Spinal cord (tissue), 10 donors: ENCODE measurements around the gene EPN1. TPM values are rescaled to one million over a fixed set of nuclear protein-coding genes. Genes with fewer than 3 reads are reported as not detected.
"Not testable (repeated sequence)": the region's sequence is repeated elsewhere in the genome, so short reads cannot be mapped to it uniquely, and the experiment has no call there.

Source experiments
- DNase-seq, 6 donors: peaks; one replicate each; pipeline versions ENCODE4 v3.0.0 to v3.0.0-alpha.2; 2013 to 2015; ENCODE audit warnings: low spot score in 6 of 6, low read depth in 4 of 6
- H3K27ac ChIP-seq: one replicate; pipeline ENCODE4 v1.5.1; 2013; ENCODE audit warnings: low read depth, low read length, control low read depth
- H3K27me3 ChIP-seq: one replicate; pipeline ENCODE4 v1.6.1; 2013; ENCODE audit warnings: low read length; ENCODE audit not compliant: control insufficient read depth, insufficient read depth
- H3K36me3 ChIP-seq: one replicate; pipeline ENCODE4 v1.6.1; 2013; ENCODE audit warnings: low read length; ENCODE audit not compliant: control insufficient read depth, insufficient read depth
- H3K4me1 ChIP-seq: one replicate; pipeline ENCODE4 v1.6.1; 2013; ENCODE audit warnings: low read length; ENCODE audit not compliant: control insufficient read depth, insufficient read depth
- H3K4me3 ChIP-seq: one replicate; pipeline ENCODE4 v1.5.1; 2013; ENCODE audit warnings: low read depth, low read length, control low read depth
- H3K9me3 ChIP-seq: one replicate; pipeline ENCODE4 v1.6.1; 2013; ENCODE audit warnings: low read length; ENCODE audit not compliant: control insufficient read depth, insufficient read depth
- WGBS: methylation state at CpG from one replicate; pipeline ENCODE4 v1.1.5; 2013; ENCODE audit warnings: missing lambda C conversion rate; ENCODE audit not compliant: insufficient coverage; 5-methylcytosine and 5-hydroxymethylcytosine counted together
- polyA plus RNA-seq, 2 donors: library from polyadenylated mRNA; unstranded; fragments of 120-200 nt; gene quantifications; one replicate each; pipeline ENCODE4 v1.2.1, GENCODE V29; 2013; ENCODE audit not compliant: insufficient read length in 2 of 2
- small RNA-seq: library from RNA; depleted of rRNA; stranded (forward); fragments of <200 nt; gene quantifications from one replicate; pipeline ENCODE3, GENCODE V24; 2014; ENCODE audit warnings: low replicate concordance
- total RNA-seq, 2 donors: library from RNA; depleted of rRNA in 1 of 2; stranded (reverse); fragments of 120-200 nt in 1 of 2; fragments of >200 nt in 1 of 2; gene quantifications; one replicate each; pipeline versions ENCODE4 v1.2.3 to v1.2.4, GENCODE V29; 2013 to 2014
- donor health status: healthy.

EPN1 gene
- total and polyA plus RNA-seq, 4 donors = 31.3 to 192 (median 111) TPM

DNA sequence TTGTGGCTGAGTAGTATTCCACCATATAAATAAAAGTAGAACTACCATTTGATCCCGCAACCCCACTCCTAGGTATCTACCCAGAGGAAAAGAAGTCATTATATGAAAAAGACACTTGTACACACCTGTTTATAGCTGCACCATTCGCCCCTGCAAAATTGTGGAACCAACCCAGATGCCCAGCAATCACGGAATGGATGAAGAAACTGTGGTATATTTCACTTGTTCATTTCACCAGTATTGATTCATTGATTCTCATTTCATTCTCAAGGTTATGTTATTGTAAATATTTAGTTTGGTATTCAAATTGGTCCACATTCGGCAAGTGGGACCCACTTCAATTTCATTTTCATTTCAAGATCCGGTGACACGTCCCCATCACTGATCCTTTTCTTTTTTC lies 75.7 kb downstream of the EPN1 start:
- WGBS = no CpG with 5 or more reads among the region's 6 CpGs
- DNase-seq = no peak
- Histone ChIP-seq H3K4me3 (no peak overlapping the region), H3K27me3 (no peaks in the 10 kb centered on the region), H3K9me3 (no peaks in the 10 kb centered on the region), H3K27ac (no peak overlapping the region), H3K36me3 (no peaks in the 10 kb centered on the region), H3K4me1 (no peaks in the 10 kb centered on the region)

DNA sequence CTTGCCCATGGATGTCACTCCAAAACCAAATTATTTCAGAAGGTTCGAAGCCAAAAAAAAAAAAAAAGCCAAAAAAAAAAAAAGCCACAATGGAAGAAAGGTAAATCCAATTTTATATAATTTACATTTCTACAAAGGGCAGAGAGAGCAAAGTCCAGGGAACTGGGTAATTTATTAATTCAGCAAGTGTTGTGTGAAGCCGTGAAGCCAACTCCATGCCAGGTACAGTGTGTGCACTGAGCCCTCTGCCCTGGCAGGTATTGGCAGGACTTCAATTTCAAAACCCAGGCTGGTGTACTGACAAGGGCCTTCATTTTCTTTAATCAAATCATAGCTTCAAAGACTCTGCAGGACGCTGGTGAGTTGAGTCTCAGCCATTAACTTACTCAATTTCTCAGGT lies 78.4 kb downstream of the EPN1 start:
- no peak overlapping the region for H3K27ac ChIP-seq
- no peaks in the 10 kb centered on the region for H3K27me3 ChIP-seq
- H3K9me3 ChIP-seq = no peaks in the 10 kb centered on the region
- 100% methylated on average over 1 of the region's 3 CpGs for WGBS
- no peak overlapping the region for H3K4me3 ChIP-seq
- no peak for DNase-seq
- H3K36me3 ChIP-seq = no peaks in the 10 kb centered on the region
- no peaks in the 10 kb centered on the region for H3K4me1 ChIP-seq

DNA sequence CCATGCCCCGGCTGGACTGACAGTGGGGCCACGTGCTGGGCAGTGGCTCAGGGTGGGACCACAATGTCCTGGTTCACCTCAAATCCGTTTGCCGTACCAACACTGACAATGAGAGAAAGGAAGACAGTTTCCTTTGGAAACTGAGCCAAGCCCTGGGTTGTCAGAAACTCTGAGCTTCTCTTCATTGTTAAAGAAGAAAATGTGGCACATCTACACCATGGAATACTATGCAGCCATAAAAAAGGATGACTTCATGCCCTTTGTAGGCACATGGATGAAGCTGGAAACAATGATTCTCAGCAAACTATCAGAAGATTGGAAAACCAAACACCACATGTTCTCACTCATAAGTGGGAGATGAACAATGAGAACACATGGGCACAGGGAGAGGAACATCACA lies 81.8 kb downstream of the EPN1 start:
- not testable (repeated sequence) for H3K4me1 ChIP-seq, H3K27ac ChIP-seq, H3K27me3 ChIP-seq, H3K36me3 ChIP-seq, DNase-seq, H3K9me3 ChIP-seq, H3K4me3 ChIP-seq
- WGBS = 77% methylated on average over 4 of the region's 4 CpGs

DNA sequence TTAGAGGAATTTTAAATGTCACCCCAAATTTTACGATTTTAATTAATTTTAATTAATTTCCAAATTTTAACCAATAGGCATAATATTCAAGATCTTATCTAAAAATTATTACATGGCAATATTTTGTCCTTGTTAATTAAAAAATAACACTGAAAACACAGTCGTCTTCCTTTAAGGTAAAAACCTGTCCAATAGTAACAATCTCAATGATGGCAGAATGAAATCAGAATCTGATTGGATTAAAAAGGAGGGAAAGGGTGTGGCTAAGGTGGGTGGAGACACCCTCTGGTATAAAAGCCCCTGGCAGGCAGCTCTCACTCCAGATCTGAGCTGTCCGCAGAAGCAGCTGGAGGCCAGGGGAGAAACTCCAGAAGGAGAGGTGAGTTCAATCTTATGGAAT lies 83.8 kb downstream of the EPN1 start, which contains the start of gene RFPL4A:
RFPL4A (plus strand) TSS at position 301 of the 400 bp plus-strand sequence. CDS start 2,704 bp downstream, outside the sequence.
- H3K36me3 ChIP-seq, H3K27ac ChIP-seq, H3K27me3 ChIP-seq, H3K4me3 ChIP-seq, H3K9me3 ChIP-seq, H3K4me1 ChIP-seq, DNase-seq: not testable (repeated sequence)
- 83% methylated on average over 1 of the region's 3 CpGs for WGBS

Small RNA genes within 50 kb of the gene (small RNA-seq; reads per million reads assigned to genes)
- not detected for gene AC010525.2

Other genes starting within 250 kb of the EPN1 start
- 1 to 10 TPM; 4.0 to 5.2 TPM for gene SHISA7, start 231.9 kb upstream of the EPN1 start, total RNA-seq
- 10 to 100 TPM; 29.1 to 35.6 TPM for gene SHISA7, start 231.9 kb upstream of the EPN1 start, polyA plus RNA-seq
- gene ISOC2, start 213.6 kb upstream of the EPN1 start, total RNA-seq = 10 to 100 TPM; 30.3 to 59.3 TPM
- gene ISOC2, start 213.6 kb upstream of the EPN1 start, polyA plus RNA-seq = 10 to 100 TPM; 60.2 to 65.1 TPM
- gene C19orf85, start 210.5 kb upstream of the EPN1 start, total RNA-seq = not detected
- gene C19orf85, start 210.5 kb upstream of the EPN1 start, polyA plus RNA-seq = not detected
- 1 to 10 TPM; 1.5 to 1.7 TPM for gene ZNF628, start 198.6 kb upstream of the EPN1 start, total RNA-seq
- 1 to 10 TPM; 5.7 to 6.6 TPM for gene ZNF628, start 198.6 kb upstream of the EPN1 start, polyA plus RNA-seq
- gene NAT14, start 190.0 kb upstream of the EPN1 start, total RNA-seq = 10 to 100 TPM; 16.2 to 45.6 TPM
- gene NAT14, start 190.0 kb upstream of the EPN1 start, polyA plus RNA-seq = 10 to 100 TPM; 93.2 to 94.0 TPM
- 1 to 10 TPM; 3.5 to 6.0 TPM for gene SSC5D, start 186.8 kb upstream of the EPN1 start, total RNA-seq
- 1 to 10 TPM; 2.3 to 4.7 TPM for gene SSC5D, start 186.8 kb upstream of the EPN1 start, polyA plus RNA-seq
- gene SBK2, start 138.1 kb upstream of the EPN1 start, total RNA-seq = under 1 TPM in 1 of 2 donors, not detected in 1; 0.44 TPM
- gene SBK2, start 138.1 kb upstream of the EPN1 start, polyA plus RNA-seq = under 1 TPM in 1 of 2 donors, not detected in 1; 0.15 TPM
- gene SBK3, start 129.7 kb upstream of the EPN1 start, total RNA-seq = under 1 TPM in 1 of 2 donors, not detected in 1; 0.11 TPM
- gene SBK3, start 129.7 kb upstream of the EPN1 start, polyA plus RNA-seq = under 1 TPM in 1 of 2 donors, not detected in 1; 0.17 TPM
- 1 to 10 TPM; 2.1 to 9.9 TPM for gene ZNF579, start 94.4 kb upstream of the EPN1 start, total RNA-seq
- gene ZNF579, start 94.4 kb upstream of the EPN1 start, polyA plus RNA-seq = 10 to 100 TPM; 24.9 to 25.3 TPM
- 1 to 10 TPM; 2.3 to 7.5 TPM for gene FIZ1, start 75.7 kb upstream of the EPN1 start, total RNA-seq
- gene FIZ1, start 75.7 kb upstream of the EPN1 start, polyA plus RNA-seq = 10 to 100 TPM; 23.4 to 26.5 TPM
- gene ZNF524, start 74.9 kb upstream of the EPN1 start, total RNA-seq = 1 to 10 TPM; 5.1 to 9.6 TPM
- gene ZNF524, start 74.9 kb upstream of the EPN1 start, polyA plus RNA-seq = 10 to 100 TPM; 11.2 to 13.6 TPM
- 1 to 10 TPM; 1.4 to 2.1 TPM for gene ZNF865, start 69.6 kb upstream of the EPN1 start, total RNA-seq
- gene ZNF865, start 69.6 kb upstream of the EPN1 start, polyA plus RNA-seq = 10 to 100 TPM; 14.8 to 15.4 TPM
- 1 to 10 TPM; 2.9 to 6.3 TPM for gene ZNF784, start 50.7 kb upstream of the EPN1 start, total RNA-seq
- gene ZNF784, start 50.7 kb upstream of the EPN1 start, polyA plus RNA-seq = 10 to 100 TPM in 1 of 2 donors, 1 to 10 TPM in 1; 9.9 to 12.8 TPM
- gene ZNF580, start 34.2 kb upstream of the EPN1 start, total RNA-seq = 10 to 100 TPM in 1 of 2 donors, 1 to 10 TPM in 1; 3.5 to 15.6 TPM
- gene ZNF580, start 34.2 kb upstream of the EPN1 start, polyA plus RNA-seq = 10 to 100 TPM; 61.7 to 71.7 TPM
- gene ZNF581, start 31.6 kb upstream of the EPN1 start, total RNA-seq = 10 to 100 TPM in 1 of 2 donors, 1 to 10 TPM in 1; 6.6 to 10.5 TPM
- 10 to 100 TPM; 19.0 to 20.5 TPM for gene ZNF581, start 31.6 kb upstream of the EPN1 start, polyA plus RNA-seq
- 10 to 100 TPM; 13.4 to 14.1 TPM for gene CCDC106, start 27.0 kb upstream of the EPN1 start, total RNA-seq
- 10 to 100 TPM; 56.9 to 57.6 TPM for gene CCDC106, start 27.0 kb upstream of the EPN1 start, polyA plus RNA-seq
- gene U2AF2, start 20.2 kb upstream of the EPN1 start, total RNA-seq = 100 to 1,000 TPM in 1 of 2 donors, 10 to 100 TPM in 1; 60.7 to 119 TPM
- 100 to 1,000 TPM; 203 to 207 TPM for gene U2AF2, start 20.2 kb upstream of the EPN1 start, polyA plus RNA-seq
- not detected for gene NLRP9, start 63.2 kb downstream of the EPN1 start, total RNA-seq
- under 1 TPM in 1 of 2 donors, not detected in 1; 0.08 TPM for gene NLRP9, start 63.2 kb downstream of the EPN1 start, polyA plus RNA-seq
- not detected for gene RFPL4A, start 83.9 kb downstream of the EPN1 start, total RNA-seq
- not detected for gene RFPL4A, start 83.9 kb downstream of the EPN1 start, polyA plus RNA-seq
- not detected for gene RFPL4AL1, start 93.9 kb downstream of the EPN1 start, total RNA-seq
- not detected for gene RFPL4AL1, start 93.9 kb downstream of the EPN1 start, polyA plus RNA-seq
- gene NLRP11, start 156.8 kb downstream of the EPN1 start, total RNA-seq = not detected
- gene NLRP11, start 156.8 kb downstream of the EPN1 start, polyA plus RNA-seq = under 1 TPM in 1 of 2 donors, not detected in 1; 0.15 TPM
- not detected for gene NLRP4, start 161.3 kb downstream of the EPN1 start, total RNA-seq
- not detected for gene NLRP4, start 161.3 kb downstream of the EPN1 start, polyA plus RNA-seq